ENCODE results near the gene SAXO1. TPM values are rescaled to one million over a fixed set of nuclear protein-coding genes. Genes with fewer than 3 reads are reported as not detected.

The SAXO1 gene
- total RNA-seq, 4 donors from 2014 or later, result 0.20 TPM; not detected in 3

GRCh38 chr9:18985464-18985951 is 47.5 kb downstream of the SAXO1 start:
- H3K9me3 ChIP-seq, result no peaks in the 10 kb centered on the region
- no peak overlapping the region for H3K27ac ChIP-seq
- no peak for ATAC-seq
- no peaks in the 10 kb centered on the region for H3K27me3 ChIP-seq
- H3K36me3 ChIP-seq, result no peaks in the 10 kb centered on the region
- H3K4me1 ChIP-seq, result no peaks in the 10 kb centered on the region
- DNase-seq, result no peak
- no peak for TF ChIP-seq CTCF (IDR thresholded peaks at IDR 0.05 in 4 of 5, conservative IDR thresholded peaks at IDR 0.05 in 1 of 5)
- no peak for TF ChIP-seq POLR2A (IDR thresholded peaks at IDR 0.05)
- in situ Hi-C loops (cut with MboI; ENCODE audit: low sequenced_read_pairs in 4 of 4), result no loop called here
- no peak overlapping the region for H3K4me3 ChIP-seq
- intact Hi-C loops (cut with DNase I; ENCODE audit: low total_unique reads), result no loop called here

GRCh38 chr9:18982262-18982620 is 50.8 kb downstream of the SAXO1 start:
- TF ChIP-seq POLR2A (IDR thresholded peaks at IDR 0.05) (no peak), CTCF (IDR thresholded peaks at IDR 0.05 in 4 of 5, conservative IDR thresholded peaks at IDR 0.05 in 1 of 5) (no peak)
- no peaks in the 10 kb centered on the region for H3K36me3 ChIP-seq
- ATAC-seq (no peak), DNase-seq (no peak)
- intact Hi-C loops (cut with DNase I; ENCODE audit: low total_unique reads) (no loop called here), in situ Hi-C loops (cut with MboI; ENCODE audit: low sequenced_read_pairs in 4 of 4) (no loop called here)
- H3K4me3 ChIP-seq, result no peak overlapping the region
- no peaks in the 10 kb centered on the region for H3K27me3 ChIP-seq
- H3K4me1 ChIP-seq, result no peaks in the 10 kb centered on the region
- no peak overlapping the region for H3K27ac ChIP-seq
- no peaks in the 10 kb centered on the region for H3K9me3 ChIP-seq

GRCh38 chr9:18981476-18982261 is 51.3 kb downstream of the SAXO1 start:
- Histone ChIP-seq H3K4me1 (no peaks in the 10 kb centered on the region), H3K36me3 (no peaks in the 10 kb centered on the region), H3K27ac (no peak overlapping the region), H3K9me3 (no peaks in the 10 kb centered on the region), H3K27me3 (no peaks in the 10 kb centered on the region), H3K4me3 (no peak overlapping the region)
- intact Hi-C loops (cut with DNase I; ENCODE audit: low total_unique reads), result no loop called here
- in situ Hi-C loops (cut with MboI; ENCODE audit: low sequenced_read_pairs in 4 of 4), result no loop called here
- no peak for ATAC-seq
- TF ChIP-seq POLR2A (IDR thresholded peaks at IDR 0.05) (no peak), CTCF (IDR thresholded peaks at IDR 0.05 in 4 of 5, conservative IDR thresholded peaks at IDR 0.05 in 1 of 5) (no peak)
- no peak for DNase-seq

- intact Hi-C loops (cut with DNase I; ENCODE audit: low total_unique reads), result no loop called here
- Histone ChIP-seq H3K9me3 (no peaks in the 10 kb centered on the region), H3K36me3 (no peaks in the 10 kb centered on the region), H3K4me1 (no peaks in the 10 kb centered on the region), H3K27me3 (no peaks in the 10 kb centered on the region), H3K4me3 (no peak overlapping the region), H3K27ac (no peak overlapping the region)
- ATAC-seq (no peak), DNase-seq (no peak)
- no peak for TF ChIP-seq CTCF (IDR thresholded peaks at IDR 0.05 in 4 of 5, conservative IDR thresholded peaks at IDR 0.05 in 1 of 5)
- TF ChIP-seq POLR2A (IDR thresholded peaks at IDR 0.05), result no peak
- in situ Hi-C loops (cut with MboI; ENCODE audit: low sequenced_read_pairs in 4 of 4), result no loop called here
Observed at GRCh38 chr9:18980189-18980588, 52.8 kb downstream of the SAXO1 start.
